ENCODE results near the gene TMEM200A.

The TMEM200A gene

DNA sequence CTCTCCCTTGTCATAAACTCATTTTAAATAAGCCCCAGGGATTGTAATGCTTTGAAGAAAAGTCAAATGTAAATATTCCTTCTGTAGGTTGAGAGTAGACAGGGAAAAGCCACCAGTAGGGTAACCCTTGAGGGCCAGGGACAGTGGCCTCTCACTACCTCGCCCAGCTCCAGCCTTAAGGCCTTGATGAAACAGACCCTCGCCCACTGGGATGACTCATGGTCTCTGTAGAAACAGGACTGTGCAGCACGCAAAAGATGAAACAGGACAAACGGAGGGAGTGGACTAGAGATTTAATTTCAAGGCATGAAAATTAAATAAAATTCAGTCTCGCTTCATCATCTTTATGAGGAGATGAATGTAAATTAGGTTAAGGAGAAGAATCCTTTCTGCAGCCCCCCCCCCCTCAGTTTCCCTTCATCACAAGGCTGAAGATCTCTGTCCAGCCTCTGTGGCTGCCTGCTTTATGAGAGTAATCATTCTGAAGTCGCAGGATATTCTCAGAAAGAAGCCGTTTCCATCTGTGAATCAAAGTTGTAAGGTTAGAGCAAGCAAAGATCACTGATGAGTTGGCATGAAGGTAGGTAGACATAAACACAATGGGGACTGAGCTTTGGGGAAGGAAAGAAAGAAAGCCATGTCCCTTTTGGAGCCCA, 60.4 kb downstream of the TMEM200A start:
- DNase-seq = no peak

DNA sequence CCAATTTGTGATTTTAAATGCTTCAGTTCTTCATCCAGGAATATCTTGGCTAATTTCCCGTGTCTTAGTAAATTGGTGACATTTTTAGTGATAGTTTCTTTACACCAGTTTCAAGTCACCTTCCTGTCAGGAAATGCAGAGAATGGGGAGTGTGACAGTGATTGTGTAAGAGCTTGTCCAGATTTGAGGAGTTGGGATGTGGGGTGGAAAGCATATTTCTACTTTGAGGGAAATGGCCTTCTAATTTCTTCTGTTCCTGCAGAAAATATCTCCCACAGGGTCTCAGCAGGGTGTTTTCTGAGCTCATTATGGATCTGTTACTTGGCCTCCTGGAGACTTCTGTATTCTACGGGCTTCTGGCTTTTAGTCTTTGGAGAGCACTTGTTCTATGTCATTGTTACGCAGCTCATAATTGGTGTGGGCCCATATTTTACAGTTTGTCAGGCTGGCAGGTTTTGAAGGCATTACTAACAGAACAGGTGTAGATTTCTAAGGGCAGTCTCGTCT, 65.6 kb downstream of the TMEM200A start:
- no peak for DNase-seq

DNA sequence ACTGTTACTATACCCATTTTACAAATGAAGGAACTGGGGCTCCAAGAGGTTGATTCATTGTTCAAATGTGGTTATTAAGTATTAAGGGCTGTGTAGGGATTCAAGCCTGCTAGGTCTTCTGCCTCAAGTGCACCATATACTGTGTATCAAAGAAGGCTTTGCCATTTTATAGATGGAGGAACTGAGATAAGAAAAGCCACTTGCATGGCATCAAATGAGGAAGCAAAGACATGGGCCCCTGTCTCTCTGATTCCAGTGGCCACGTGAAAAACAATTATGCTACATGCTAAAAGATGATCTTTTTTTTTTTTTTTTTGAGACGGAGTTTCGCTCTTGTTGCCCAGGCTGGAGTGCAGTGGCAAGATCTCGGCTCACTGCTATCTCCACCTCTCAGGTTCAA, 67.0 kb downstream of the TMEM200A start:
- DNase-seq = no peak

DNA sequence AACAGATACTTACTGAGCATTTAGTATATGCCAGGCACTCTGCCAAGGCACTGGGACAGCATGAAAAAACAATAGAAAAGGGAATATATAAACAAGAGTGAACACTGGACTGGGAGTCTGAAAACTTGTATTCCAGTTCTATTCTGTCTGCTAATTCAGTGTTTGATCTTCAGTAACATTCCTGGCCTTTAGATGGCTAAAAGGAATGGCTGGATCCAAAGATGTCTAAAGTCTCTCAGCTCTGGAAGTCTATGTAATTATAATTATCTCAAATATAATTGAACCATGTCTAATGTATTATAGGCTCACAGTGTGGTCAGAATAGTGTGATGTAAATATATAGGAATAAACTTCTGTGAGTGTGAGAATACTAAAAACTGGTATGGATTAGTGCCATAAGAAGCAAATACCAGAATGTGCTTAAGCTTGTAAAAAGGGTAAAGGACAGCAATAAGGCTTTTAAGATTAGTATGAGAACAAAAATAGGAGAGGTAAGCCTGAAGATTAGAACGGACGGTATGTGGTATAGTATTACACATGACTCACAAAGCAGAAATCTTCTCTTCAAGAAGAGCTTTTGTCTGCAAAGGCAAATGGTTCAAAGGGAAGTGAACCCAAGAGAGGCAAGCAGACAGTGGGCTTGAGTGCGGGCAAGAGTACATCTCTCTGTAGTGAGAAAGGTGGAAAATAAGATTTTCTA, 68.5 kb downstream of the TMEM200A start:
- DNase-seq = no peak

DNA sequence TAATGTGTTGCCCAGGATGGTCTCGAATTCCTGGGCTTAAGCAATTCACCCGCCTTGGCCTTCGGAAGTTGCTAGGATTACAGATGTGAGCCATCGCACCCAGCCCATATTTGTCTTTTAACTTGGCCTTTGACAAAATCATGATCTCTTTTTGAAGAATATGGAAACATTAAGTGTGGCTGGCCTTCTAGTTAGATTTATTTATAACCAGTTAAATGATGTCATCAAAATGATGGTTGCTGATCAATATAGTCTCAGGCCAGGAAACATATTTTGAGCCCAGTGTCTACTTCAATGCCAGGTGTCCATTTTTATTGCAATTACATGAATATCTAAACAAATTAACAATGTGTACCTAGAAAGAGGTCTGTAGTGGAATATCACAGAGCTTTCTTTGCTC, 69.4 kb downstream of the TMEM200A start:
- no peak for DNase-seq

DNA sequence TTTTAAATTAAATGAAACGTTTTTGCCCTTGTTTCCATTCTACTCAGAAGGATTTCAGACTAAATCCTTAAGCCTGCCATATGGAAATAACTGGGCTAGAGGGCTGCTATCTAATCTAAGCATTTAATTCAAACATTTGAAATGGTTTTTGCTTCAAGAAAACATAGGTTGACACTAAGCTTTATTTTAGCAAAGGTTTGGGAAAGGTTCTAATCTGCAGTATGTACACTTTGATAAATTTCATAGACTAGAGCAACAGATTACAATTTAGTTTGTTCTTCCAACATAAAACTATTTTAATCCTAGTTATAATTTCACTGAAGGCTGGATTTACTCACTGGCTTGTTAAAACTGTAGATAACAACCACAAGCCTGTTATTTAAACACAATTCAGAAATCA, 72.1 kb downstream of the TMEM200A start:
- no peak for DNase-seq

DNA sequence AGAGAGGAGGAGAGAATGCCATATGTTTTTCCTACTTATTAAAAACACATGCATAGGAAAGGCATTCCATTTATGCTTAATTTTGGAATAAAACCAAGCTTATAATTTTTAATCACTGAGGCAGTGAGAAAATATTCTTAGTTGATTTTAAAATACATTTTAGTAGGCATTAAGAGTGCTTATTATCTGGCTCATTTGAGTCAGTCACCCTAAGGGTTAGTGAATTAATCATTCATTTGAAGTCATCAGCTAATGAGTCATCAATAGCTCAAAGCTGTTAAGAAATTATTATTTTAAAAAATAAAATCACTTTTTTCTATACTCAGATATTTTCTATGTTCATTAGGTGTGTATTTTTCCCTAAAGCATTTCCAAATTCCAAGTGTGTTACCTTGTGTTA, 81.6 kb downstream of the TMEM200A start:
- no peak for DNase-seq

DNA sequence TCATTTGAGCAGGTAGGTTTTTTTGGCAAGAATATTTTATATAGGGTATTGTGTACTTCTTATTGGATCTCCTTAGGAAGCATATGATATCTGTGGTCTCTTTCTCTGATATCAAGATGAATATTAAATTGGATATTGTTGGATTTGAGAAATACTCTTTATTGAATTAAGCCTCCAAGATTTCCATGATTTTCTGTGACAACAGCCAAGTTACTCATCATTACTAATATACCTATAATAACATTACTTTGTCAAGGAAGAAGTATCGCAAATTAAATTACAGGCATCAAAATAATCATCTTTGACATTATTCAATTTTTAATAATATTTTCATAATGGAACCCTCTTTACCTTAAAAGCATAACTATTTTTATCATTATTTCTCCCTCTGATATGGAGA, 86.5 kb downstream of the TMEM200A start:
- no peak for DNase-seq

DNA sequence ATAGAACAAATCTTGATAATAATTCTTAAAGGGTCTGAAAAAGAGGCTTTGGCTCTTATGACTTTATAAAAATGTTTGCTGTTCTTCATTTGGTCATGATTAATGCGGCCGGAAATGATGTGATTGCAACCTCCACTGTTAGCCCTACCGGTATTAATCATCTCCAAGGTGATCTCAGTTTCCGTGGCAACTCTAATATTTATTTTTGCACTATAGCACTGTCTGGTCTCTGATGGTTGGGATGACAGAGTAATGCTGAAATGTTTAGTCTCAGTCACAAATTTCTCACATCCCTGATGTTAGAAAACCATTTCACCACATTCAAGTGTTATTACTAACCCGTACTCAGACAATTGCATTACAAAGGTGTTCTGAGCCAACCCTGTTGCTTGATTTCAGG, 87.4 kb downstream of the TMEM200A start:
- DNase-seq = no peak

DNA sequence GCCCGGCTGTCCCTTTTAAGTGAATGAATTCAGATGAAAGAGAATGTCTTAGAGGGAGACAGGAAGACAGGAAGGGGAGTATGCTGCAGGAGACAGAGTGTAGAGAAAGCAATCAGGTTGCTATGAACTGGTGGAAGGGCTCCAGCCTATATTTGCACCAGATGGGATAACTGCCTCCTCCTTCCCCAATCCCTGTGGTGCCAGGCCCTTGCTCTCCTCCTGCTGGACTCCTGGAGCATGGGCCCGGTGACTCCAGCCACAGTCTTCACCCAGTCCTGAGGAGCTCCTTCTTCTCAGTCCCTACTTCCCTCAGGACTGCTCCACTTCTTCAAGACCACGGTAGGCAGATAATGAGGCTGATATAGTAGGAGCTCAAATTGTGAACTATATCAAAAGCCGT, 91.8 kb downstream of the TMEM200A start:
- DNase-seq = no peak

DNA sequence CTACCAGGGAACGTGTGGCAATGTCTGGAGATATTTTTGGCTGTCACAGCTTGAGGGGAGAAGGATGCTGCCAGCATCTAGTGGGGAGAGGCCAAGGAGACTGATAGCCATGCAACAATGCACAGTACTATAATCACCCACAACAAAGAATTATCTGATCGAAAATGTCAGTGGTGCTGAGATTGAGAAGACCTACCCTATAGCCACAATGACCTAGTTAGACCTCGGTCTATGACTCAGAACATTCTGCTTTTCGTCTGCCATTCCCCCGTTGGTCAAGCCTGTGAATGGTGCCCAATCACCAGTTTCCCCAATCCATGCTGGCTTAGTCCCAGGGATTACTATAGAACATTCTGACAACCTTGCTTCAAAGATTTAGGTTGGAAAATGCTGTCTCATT, 93.5 kb downstream of the TMEM200A start:
- DNase-seq = no peak

DNA sequence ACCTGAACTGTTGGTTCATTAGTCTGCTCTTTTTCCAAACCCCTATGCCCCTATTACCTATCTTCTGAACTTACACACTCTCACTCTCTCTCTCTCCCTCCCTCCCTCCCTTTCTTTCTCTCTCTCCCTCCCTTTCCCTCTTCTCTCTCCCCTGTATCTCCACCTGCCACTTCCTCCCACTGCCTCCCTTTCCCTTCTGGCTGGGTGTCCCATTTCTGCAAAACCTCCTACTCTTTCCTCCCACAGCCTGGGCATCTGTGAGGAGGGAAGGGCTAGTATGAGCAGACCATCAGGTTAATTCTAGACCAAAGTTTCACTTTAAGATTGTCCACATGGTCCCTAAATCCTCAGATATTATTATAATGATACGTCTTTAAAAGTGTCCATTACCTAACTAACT, 95.1 kb downstream of the TMEM200A start:
- DNase-seq = no peak

DNA sequence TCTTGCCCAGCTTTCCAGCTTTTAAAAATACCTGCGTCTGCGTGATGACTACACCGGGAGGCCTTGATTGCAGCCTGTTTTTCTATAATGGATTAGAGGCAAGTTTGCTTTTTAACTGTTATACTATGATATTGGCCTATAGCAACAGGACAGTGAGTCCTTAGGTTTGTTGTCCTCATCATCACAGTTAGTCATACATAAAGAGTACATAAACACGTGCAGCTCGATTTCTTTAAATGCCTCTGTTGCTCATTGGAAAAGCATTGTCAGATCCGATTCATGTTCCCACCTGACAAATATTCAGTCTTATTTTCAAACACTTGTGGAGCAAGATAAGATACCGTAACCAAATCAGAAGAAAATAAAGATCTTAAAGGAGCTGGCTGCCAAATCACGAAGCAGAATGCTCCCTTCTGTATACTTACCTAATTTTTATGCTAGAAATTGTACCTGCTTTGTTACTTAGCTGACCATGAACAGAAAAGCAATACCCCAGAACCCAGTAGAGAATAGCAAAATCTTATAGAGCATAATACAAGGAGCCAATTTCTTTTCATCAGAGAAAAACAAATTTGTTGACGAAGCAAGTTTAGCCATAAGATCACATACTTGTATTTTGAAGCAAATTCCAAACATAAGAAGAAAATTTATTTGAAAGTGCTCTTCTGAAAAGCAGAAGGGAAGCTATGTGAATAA, 100.4 kb downstream of the TMEM200A start:
- DNase-seq = no peak

DNA sequence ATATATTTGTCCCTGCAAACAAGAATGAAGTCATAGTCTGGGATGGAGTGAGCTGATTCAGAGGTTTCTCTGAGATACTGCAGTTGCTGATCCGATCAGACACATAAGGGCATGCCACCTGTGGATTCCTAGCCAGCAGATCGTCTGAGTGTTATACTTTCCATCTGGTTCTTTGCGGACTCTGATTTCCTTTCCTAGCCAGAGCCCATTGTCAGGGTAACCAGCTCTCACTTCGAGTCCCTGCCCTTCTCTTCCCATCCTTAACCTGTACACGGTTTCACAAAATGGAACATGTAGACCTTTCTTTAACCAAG, 100.9 kb downstream of the TMEM200A start:
- DNase-seq = no peak

DNA sequence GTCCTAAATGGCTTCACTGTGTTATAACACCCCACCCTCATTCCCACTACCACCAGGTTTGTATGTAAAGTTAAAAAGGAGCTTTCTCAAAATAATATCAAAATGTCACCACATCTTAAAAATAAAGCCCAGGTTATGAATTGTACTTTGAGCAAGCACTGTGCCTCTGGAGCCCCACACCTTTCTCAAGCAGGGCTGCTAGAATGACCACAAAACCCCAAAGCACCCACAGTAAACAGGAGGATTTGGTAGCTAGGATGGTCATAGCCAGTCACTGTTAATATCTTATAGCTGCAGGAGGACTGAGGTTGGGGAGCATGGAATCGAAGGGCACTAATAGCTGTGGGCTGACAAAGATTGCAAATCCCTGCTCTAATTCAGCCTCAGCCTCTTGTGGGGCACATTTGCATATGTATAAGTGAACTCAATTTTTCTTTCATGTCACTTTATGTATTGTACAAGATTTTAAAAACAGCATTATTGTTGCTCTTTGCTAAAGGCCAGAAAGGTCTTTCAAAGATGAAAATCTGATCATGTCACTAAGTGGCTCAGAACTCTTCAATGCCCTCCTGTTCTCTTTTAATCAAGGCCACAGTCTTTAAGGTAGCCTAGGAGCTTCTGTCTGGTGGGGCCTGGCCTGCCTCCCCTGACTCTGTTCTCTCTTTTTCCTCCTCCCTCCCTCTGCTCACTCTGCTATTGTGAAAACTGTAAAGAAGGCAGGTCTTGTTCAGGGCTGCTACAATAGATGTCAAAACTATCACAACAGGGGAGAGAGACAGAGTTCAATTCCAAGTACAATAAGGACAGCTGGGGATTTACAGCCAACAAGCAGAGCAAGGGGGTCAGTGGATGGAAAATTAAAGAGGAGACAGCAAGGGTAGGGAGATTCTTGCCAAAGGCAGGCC, 101.6 kb downstream of the TMEM200A start:
- DNase-seq = no peak

DNA sequence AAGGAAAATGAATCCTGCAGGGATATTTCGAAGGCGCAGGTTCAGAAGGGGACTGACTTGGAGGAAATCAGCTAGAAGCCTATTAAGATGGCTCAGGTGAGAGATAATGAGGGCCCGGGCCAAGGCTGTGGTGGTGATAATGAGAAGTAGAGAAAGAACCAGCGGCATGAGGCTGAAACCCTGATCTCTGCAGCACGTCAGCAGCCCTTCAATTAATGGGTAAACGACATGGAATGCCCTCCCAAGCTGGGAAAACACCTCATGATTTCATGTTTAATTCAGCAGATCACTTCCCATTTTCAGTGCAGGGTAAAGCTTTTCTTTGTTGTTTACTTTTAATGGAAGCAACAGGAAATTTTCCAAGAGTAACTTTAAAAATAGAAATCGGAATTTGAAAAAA, 104.9 kb downstream of the TMEM200A start:
- DNase-seq = no peak

DNA sequence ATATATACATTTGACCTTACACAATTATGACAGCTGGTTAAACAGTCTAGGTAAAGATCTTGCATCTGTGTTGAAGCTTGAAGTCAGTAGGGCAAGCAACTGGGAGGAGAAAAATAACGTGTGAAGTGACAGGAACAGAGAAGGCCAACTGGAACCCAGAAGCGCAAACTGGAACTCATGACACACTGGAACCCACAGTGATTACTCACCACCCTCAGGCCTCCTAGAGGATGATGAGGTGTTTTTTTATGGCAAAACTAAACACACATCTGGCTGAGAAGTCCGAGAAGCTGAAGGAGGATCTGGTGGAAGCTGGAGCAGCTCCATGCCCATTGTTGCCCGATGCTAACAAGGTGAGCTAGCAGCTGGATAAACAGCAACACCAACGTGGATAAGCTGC, 108.1 kb downstream of the TMEM200A start:
- DNase-seq = no peak

DNA sequence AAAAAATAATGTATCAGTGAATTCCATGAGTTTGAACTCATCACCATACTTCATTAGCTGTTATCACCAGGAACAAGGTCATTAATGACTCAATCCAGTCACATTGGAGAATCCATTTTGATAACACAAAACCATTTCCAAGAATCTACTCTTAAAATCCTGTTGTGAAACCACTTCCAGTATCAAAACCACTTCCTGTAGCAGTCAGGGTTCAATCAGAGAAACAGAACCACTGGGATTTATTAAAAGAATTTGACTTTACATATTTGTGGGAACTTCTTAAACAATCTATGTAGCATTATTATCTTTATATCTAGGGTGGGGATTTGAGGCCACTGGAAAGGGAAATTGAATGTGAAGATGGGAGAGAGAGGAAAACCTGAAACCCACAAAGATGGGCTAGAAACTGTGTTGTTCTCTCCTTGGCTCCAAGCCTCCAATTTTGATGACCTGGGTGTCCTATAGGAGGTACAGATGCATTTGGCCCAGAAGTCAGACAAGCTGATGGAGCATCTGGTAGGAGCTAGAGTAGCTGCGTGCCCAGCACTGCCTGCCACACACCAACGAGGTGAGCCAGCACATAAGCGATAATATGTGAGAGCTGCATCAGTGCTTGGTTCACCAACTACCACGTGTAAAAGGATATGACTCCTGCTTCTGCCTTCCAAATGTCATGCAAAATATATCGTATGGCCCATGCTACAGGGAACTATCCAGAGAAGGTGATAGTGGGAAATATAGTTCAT, 117.0 kb downstream of the TMEM200A start:
- DNase-seq = no peak

DNA sequence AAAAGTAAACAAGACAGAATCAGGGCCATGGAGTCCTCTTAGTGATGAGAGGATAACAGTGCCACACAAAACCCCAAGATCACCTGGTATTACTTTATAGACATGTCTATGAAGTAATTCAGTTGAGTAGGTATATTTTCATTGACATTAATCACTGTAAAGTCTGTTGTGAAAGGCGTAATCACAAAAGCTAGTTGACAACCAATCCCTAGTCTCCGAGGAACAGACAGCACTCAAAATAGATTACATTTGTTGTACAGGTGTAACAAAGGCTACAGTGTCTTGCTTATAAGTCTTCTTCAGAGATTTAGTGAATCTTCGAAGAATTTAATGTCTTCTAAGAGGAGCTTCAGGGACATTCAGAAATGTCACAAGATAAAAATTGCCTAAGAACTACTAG, 120.1 kb downstream of the TMEM200A start:
- DNase-seq = no peak

DNA sequence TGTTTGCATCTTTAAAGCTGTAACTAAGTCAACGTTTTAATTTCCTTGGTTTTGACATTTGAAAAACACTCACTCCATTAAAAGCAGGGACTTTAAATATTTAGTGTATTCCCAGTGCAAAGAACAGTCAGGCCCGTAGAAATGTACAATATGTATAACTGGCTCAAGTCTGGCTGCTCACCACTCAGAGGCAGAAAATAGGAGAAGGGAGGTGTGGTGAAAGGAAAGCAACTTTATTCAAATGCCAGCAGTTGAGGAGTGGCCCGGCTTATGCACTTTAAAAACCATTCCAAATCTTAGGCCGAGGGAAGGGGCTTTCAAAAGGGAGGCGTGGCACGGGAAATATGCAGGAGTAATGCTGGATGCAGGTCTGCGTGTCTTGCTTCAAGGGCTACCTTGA, 120.6 kb downstream of the TMEM200A start:
- DNase-seq = no peak

DNA sequence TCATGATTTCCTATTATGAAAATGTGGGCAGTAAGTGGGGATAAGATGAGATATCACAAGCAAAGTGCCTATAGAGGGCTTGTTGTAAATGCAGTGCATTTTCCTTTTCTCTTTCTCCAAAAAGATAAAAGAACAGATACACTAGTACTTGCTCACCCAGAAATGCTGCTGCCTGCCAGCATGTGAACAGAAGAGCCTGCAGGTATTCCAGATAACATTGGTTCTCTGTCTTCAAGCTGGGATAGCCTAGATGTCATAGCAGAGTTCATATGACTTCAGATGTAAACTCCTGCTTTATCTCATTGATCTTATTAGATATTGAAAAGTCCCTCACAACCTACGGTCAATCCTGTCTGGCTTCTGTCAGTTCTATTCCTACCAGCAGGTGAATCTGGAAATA, 123.7 kb downstream of the TMEM200A start:
- DNase-seq = no peak

All from GOT3 (cell line).